BJ (cell line): ENCODE data around the gene RTL5. TPM values are rescaled to one million over a fixed set of nuclear protein-coding genes. Genes with fewer than 3 reads are reported as not detected.

ENCODE experiments used
- CTCF ChIA-PET: fragments of 350-600 bp; formaldehyde crosslinking; extraction: SDS; loops from one replicate; lab custom pipeline; 2021; ENCODE audit warnings: antibody characterized with exemption, inconsistent platforms; lab: Yijun Ruan, JAX
- POLR2A ChIA-PET: fragments of 300-600 bp; sonication (Branson Sonifier 250); formaldehyde crosslinking; extraction: SDS; loops from one replicate; lab custom pipeline; 2021; ENCODE audit warnings: antibody characterized with exemption; lab: Charles Lee
- DNase-seq: peaks from one replicate; pipeline ENCODE4 v3.0.0-alpha.2; 2011; ENCODE audit warnings: low read depth
- H3K27me3 ChIP-seq: 2 replicates; pipeline ENCODE4 v1.6.0; 2011; ENCODE audit warnings: low read length; ENCODE audit not compliant: control insufficient read depth, insufficient read depth
- H3K36me3 ChIP-seq: 2 replicates; pipeline ENCODE4 v1.5.1; 2011; ENCODE audit warnings: low read length; ENCODE audit not compliant: control insufficient read depth, insufficient read depth
- H3K4me3 ChIP-seq: 2 replicates; pipeline ENCODE4 v1.5.1; 2011; ENCODE audit warnings: low read depth, mild to moderate bottlenecking, control low read depth, low read length
- CTCF ChIP-seq: IDR thresholded peaks from 2 replicates; pipeline ENCODE4 v1.5.1; 2011; ENCODE audit warnings: low read depth, mild to moderate bottlenecking, control low read depth, inconsistent platforms, low read length, moderate library complexity; ENCODE audit not compliant: insufficient read depth
- polyA plus RNA-seq: library from polyadenylated mRNA; depleted of rRNA; stranded (reverse); fragments of >200 nt; gene quantifications from 2 replicates; pipeline ENCODE4 v1.2.3, GENCODE V29; 2011

RTL5 gene
- polyA plus RNA-seq, 1 experiment, result 1.5 TPM

- no peak for TF ChIP-seq CTCF
- POLR2A ChIA-PET, result no interaction called here
- Histone ChIP-seq H3K4me3 (no peak overlapping the region), H3K27me3 (no peaks in the 10 kb centered on the region), H3K36me3 (no peaks in the 10 kb centered on the region)
- CTCF ChIA-PET, result interaction anchor here (1.3 kb wide), 1 partner anchor 111 kb away, joined by 5 read pairs; no protein-coding TSS in a partner anchor
- no peak for DNase-seq
These were observed 2.1 kb downstream of the RTL5 start for GRCh38 chrX:72129661-72130060.

DNA sequence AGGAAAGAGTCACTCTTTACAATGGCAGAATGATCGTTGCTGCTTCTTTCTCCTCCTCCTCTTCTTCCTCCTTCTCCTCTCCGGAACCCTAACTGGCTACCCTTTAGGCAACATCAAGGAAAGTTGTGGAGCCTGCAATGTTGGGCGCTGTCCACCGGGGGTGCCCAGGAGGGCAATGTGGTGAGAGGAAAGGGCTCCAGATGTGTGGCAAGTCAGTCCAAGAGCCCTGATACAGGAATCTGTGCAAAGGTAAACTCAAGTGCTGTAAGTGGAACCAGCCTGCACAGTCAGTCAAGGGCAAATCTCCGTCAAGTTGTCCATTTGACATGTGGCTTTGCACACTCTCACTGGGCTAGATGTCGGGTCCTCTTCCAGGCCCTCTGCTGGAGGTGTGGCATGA lies 2.8 kb downstream of the RTL5 start:
- Histone ChIP-seq H3K36me3 (no peaks in the 10 kb centered on the region), H3K4me3 (no peak overlapping the region), H3K27me3 (no peaks in the 10 kb centered on the region)
- CTCF ChIA-PET, result interaction anchor here (4.5 kb wide), 1 partner anchor 111 kb away, joined by 42 read pairs; no protein-coding TSS in a partner anchor
- DNase-seq, result no peak
- POLR2A ChIA-PET, result no interaction called here
- peak; percentile 43; the same call in 1 of the 2 replicates for TF ChIP-seq CTCF

DNA sequence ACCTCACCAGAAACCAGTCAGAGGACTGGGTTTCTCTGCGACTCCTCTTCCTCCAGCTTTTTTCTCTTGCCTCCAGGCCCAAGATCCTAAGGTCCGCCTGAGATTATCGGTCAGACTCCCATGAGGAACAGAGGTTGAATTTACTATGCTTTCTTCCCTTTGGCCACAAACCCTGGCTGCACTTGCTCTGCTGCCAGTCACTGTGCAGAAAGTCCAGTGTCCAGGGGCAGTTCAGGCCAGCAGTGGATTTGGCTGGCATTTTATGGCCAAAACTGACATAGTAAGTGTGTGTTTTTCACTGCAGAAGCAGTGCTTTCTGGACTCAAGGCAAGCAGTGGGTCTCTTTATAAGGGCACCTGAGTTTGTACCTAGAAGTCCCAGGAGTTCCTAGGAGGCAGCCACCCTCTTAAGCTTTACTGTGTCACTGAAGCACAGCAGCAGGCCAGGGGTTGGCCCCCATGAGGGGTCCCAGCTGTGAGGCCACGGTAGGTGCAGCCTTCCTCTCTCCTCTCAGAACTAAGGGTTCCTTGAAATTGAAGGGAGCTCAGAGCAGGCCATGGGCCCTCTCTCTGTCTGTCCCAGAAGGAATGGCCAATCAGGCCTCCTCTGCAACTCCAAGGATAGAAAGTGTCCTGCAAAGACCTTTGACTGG lies 3.4 kb downstream of the RTL5 start:
- TF ChIP-seq CTCF, result no peak
- CTCF ChIA-PET, result interaction anchor here (0.8 to 4.8 kb wide), 6 partner anchors 7 to 125 kb away, joined by 3 to 42 read pairs (median 4); no protein-coding TSS in a partner anchor
- H3K27me3 ChIP-seq, result no peaks in the 10 kb centered on the region
- DNase-seq, result no peak
- H3K4me3 ChIP-seq, result no peak overlapping the region
- no peaks in the 10 kb centered on the region for H3K36me3 ChIP-seq
- POLR2A ChIA-PET, result no interaction called here

GRCh38 chrX:72127332-72127731 lies 4.4 kb downstream of the RTL5 start:
- Histone ChIP-seq H3K36me3 (no peaks in the 10 kb centered on the region), H3K4me3 (no peak overlapping the region), H3K27me3 (no peaks in the 10 kb centered on the region)
- TF ChIP-seq CTCF, result no peak
- no peak for DNase-seq
- ChIA-PET POLR2A (no interaction called here), CTCF (interaction anchor here (0.6 to 4.8 kb wide), 15 partner anchors 8 to 412 kb away, joined by 3 to 42 read pairs (median 5); no protein-coding TSS in a partner anchor)

DNA sequence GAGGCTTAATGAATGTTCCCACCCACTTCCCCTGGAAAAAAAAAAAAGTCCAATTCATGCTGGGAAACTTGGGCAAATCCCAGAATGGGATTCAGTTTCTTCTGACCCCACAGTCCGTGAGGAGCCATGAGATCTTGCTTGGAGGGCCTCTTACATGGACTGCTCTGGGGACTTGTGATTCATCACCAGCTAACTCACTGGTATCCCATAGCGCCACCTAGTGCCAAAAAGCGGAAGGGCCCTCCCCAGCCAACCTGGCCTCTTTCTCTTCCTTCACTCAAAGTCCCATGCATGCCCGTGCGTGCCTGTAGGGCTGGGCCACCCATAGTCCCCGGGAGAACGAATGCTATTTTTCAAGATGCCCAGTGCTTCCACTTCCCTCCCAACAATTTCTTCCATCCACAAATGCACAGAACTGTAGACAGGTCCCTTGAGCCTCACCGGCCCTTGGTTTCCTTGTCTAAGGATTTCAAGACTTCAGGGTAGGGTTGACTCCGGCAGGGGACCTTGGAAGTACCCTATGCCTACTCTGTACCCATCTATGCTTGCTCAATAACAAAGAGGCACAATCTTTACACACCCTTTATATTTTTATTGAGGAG lies 5.1 kb downstream of the RTL5 start:
- POLR2A ChIA-PET, result no interaction called here
- CTCF ChIA-PET, result interaction anchor here (0.7 to 4.8 kb wide), 16 partner anchors 9 to 130 kb away, joined by 3 to 42 read pairs (median 5); no protein-coding TSS in a partner anchor
- no peaks in the 10 kb centered on the region for H3K27me3 ChIP-seq

More for the DNA sequence above, 5.1 kb downstream of the RTL5 start:
- peak; percentile 78 for TF ChIP-seq CTCF
- no peak overlapping the region for H3K4me3 ChIP-seq
- H3K36me3 ChIP-seq, result no peaks in the 10 kb centered on the region
- peak; percentile 44 for DNase-seq
